Effector memory CD4-positive, alpha-beta T cell (primary cell): ENCODE data around the gene TNFRSF19.

Source experiments
- DNase-seq, 3 donors: peaks; one replicate each; pipeline ENCODE4 v3.0.0-alpha.2; 2020
- H3K27ac ChIP-seq: 2 replicates; pipeline ENCODE4 v1.7.0; 2013; ENCODE audit warnings: mild to moderate bottlenecking, low read length, moderate library complexity; ENCODE audit not compliant: insufficient read depth, poor library complexity, severe bottlenecking
- H3K27me3 ChIP-seq: replicated peaks from 2 replicates; pipeline ENCODE4 v1.7.0; 2013; ENCODE audit warnings: mild to moderate bottlenecking, low read length; ENCODE audit not compliant: insufficient read depth, control insufficient read depth, poor library complexity, severe bottlenecking
- H3K36me3 ChIP-seq: 2 replicates; pipeline ENCODE4 v1.7.0; 2013; ENCODE audit warnings: mild to moderate bottlenecking, low read length, moderate library complexity; ENCODE audit not compliant: control insufficient read depth, insufficient read depth
- H3K4me1 ChIP-seq: 2 replicates; pipeline ENCODE4 v1.7.0; 2013; ENCODE audit warnings: low read length, mild to moderate bottlenecking; ENCODE audit not compliant: control insufficient read depth, insufficient read depth, poor library complexity, severe bottlenecking
- H3K4me3 ChIP-seq: 2 replicates; pipeline ENCODE4 v1.7.0; 2013; ENCODE audit warnings: low read length, low read depth, mild to moderate bottlenecking; ENCODE audit not compliant: insufficient read depth, poor library complexity, severe bottlenecking
- H3K9me3 ChIP-seq: 2 replicates; pipeline ENCODE4 v1.7.0; 2013; ENCODE audit warnings: mild to moderate bottlenecking, low read length, moderate library complexity; ENCODE audit not compliant: control insufficient read depth

The TNFRSF19 gene

GRCh38 chr13:23666582-23666981 is 96.4 kb downstream of the TNFRSF19 start:
- Histone ChIP-seq H3K4me1 (no peaks in the 10 kb centered on the region), H3K36me3 (no peaks in the 10 kb centered on the region), H3K27me3 (no peaks in the 10 kb centered on the region), H3K9me3 (no peaks in the 10 kb centered on the region), H3K4me3 (no peak overlapping the region), H3K27ac (no peak overlapping the region)
- DNase-seq, result no peak

GRCh38 chr13:23667750-23668149 is 97.5 kb downstream of the TNFRSF19 start:
- Histone ChIP-seq H3K4me3 (no peak overlapping the region), H3K9me3 (no peaks in the 10 kb centered on the region), H3K36me3 (no peaks in the 10 kb centered on the region), H3K27me3 (no peaks in the 10 kb centered on the region), H3K4me1 (no peaks in the 10 kb centered on the region), H3K27ac (no peak overlapping the region)
- DNase-seq, result no peak

DNA sequence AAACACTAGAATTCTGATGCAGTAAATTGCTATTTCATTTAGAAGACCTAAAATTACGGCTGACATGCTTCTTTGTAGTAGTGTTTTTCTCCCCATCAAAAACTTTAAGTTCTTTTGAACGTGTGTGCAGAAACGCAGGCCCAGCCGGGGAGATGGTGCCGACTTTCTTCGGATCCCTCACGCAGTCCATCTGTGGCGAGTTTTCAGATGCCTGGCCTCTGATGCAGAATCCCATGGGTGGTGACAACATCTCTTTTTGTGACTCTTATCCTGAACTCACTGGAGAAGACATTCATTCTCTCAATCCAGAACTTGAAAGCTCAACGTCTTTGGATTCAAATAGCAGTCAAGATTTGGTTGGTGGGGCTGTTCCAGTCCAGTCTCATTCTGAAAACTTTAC is 98.3 kb downstream of the TNFRSF19 start:
- H3K36me3 ChIP-seq, result no peaks in the 10 kb centered on the region
- H3K4me1 ChIP-seq, result no peaks in the 10 kb centered on the region
- DNase-seq, result no peak
- H3K4me3 ChIP-seq, result no peak overlapping the region
- H3K27ac ChIP-seq, result no peak overlapping the region
- no peaks in the 10 kb centered on the region for H3K27me3 ChIP-seq
- H3K9me3 ChIP-seq, result no peaks in the 10 kb centered on the region

- H3K27ac ChIP-seq, result no peak overlapping the region
- H3K4me3 ChIP-seq, result no peak overlapping the region
- no peaks in the 10 kb centered on the region for H3K9me3 ChIP-seq
- no peaks in the 10 kb centered on the region for H3K4me1 ChIP-seq
- H3K27me3 ChIP-seq, result no peaks in the 10 kb centered on the region
- no peaks in the 10 kb centered on the region for H3K36me3 ChIP-seq
- DNase-seq, result no peak
These were observed 100.6 kb downstream of the TNFRSF19 start for GRCh38 chr13:23670793-23671192.

- no peak for DNase-seq
- Histone ChIP-seq H3K36me3 (no peaks in the 10 kb centered on the region), H3K4me3 (no peak overlapping the region), H3K27ac (no peak overlapping the region), H3K27me3 (no peaks in the 10 kb centered on the region), H3K9me3 (no peaks in the 10 kb centered on the region), H3K4me1 (no peaks in the 10 kb centered on the region)
These were observed 101.2 kb downstream of the TNFRSF19 start for GRCh38 chr13:23671377-23671776.

DNA sequence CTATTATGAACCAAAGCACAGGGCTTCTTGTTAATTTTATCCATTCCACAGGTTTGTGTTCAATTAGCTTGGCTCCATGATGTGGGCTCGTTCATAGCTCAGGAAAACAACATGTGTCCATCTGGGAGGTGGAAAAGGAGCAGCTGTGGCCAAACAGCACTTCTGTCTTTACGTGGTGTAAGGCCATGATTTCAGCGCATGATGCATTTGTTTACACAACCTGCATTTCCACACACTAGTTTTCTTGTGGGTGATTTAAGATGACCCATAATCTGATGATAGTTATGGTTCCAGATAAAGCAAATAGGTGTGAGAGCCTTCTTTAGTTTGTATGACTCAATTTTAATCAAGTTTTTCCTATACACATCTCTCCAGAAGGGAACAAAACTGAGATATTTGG is 101.7 kb downstream of the TNFRSF19 start:
- H3K9me3 ChIP-seq, result no peaks in the 10 kb centered on the region
- H3K36me3 ChIP-seq, result no peaks in the 10 kb centered on the region
- H3K27ac ChIP-seq, result no peak overlapping the region
- no peaks in the 10 kb centered on the region for H3K4me1 ChIP-seq
- no peak for DNase-seq
- H3K27me3 ChIP-seq, result no peaks in the 10 kb centered on the region
- no peak overlapping the region for H3K4me3 ChIP-seq

GRCh38 chr13:23672616-23673015 is 102.4 kb downstream of the TNFRSF19 start:
- Histone ChIP-seq H3K4me3 (no peak overlapping the region), H3K36me3 (no peaks in the 10 kb centered on the region), H3K27me3 (no peaks in the 10 kb centered on the region), H3K27ac (no peak overlapping the region), H3K9me3 (no peaks in the 10 kb centered on the region), H3K4me1 (no peaks in the 10 kb centered on the region)
- no peak for DNase-seq

DNA sequence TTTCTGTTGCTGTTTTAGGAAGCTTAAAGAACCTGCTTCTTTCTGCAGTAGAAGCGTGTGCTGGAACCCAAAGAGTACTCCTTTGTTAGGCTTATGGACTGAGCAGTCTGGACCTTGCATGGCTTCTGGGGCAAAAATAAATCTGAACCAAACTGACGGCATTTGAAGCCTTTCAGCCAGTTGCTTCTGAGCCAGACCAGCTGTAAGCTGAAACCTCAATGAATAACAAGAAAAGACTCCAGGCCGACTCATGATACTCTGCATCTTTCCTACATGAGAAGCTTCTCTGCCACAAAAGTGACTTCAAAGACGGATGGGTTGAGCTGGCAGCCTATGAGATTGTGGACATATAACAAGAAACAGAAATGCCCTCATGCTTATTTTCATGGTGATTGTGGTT is 103.1 kb downstream of the TNFRSF19 start:
- no peak for DNase-seq

GRCh38 chr13:23673867-23674605 is 103.8 kb downstream of the TNFRSF19 start:
- no peak for DNase-seq
- H3K36me3 ChIP-seq, result no peaks in the 10 kb centered on the region
- H3K27ac ChIP-seq, result no peak overlapping the region
- no peaks in the 10 kb centered on the region for H3K9me3 ChIP-seq
- H3K27me3 ChIP-seq, result no peaks in the 10 kb centered on the region
- H3K4me3 ChIP-seq, result no peak overlapping the region
- peaks cover under 1% of the 10 kb centered on the region for H3K4me1 ChIP-seq

More for the DNA sequence above, 103.1 kb downstream of the TNFRSF19 start:
- Histone ChIP-seq H3K36me3 (no peaks in the 10 kb centered on the region), H3K27me3 (no peaks in the 10 kb centered on the region), H3K4me3 (no peak overlapping the region), H3K27ac (no peak overlapping the region), H3K9me3 (no peaks in the 10 kb centered on the region), H3K4me1 (no peaks in the 10 kb centered on the region)

DNA sequence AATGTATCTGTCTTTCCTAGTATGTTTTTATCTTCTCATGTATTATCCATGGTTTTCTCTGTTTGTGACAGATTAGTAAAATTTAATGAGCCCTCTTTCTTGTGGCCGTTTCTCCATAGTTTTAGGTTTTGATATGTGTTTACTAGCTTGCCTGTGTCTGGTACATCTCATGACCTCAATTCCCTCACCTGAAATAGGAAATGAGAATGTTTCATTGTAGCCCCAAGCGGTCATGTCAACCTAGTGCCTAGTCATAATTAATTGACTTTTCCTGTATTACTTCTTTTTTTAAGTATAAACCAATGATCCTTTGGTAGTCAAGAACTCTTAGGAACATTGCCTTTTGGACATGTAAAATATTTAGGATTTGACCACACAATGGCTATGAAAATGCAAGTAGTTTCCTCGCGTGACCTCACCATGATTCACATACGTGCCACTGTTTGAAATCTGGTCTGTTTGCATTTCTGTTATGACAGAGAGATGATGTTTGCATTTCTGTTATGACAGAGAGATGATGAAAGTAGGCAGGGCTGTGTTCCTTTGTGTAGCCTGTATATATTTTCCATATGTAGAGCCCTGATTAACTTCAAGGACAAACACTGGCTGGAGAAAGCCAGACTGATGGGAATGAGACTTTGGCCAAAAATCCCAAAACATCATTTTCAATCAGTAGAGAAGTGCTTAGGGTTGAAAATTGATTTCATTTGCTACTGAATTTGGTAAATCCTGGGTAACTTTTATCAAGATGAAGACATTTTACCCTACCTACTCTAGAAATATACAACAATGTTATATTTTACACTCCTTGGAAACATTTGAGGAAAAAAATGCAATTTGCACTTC is 104.8 kb downstream of the TNFRSF19 start:
- no peak for DNase-seq
- no peaks in the 10 kb centered on the region for H3K9me3 ChIP-seq
- no peak overlapping the region for H3K4me3 ChIP-seq
- no peaks in the 10 kb centered on the region for H3K36me3 ChIP-seq
- H3K4me1 ChIP-seq, result peaks cover 3% of the 10 kb centered on the region
- H3K27me3 ChIP-seq, result no peaks in the 10 kb centered on the region
- H3K27ac ChIP-seq, result no peak overlapping the region
